ENCODE measurements around the gene SIRPD.
"Not testable (repeated sequence)": the region's sequence is repeated elsewhere in the genome, so short reads cannot be mapped to it uniquely, and the experiment has no call there.

Gene SIRPD

GRCh38 chr20:1557605-1558004 is at the start of gene SIRPD:
Gene SIRPD, minus strand, starts transcription at chr20:1557705. Its CDS starts 52 bp downstream, at chr20:1557653.
- no peak for DNase-seq

DNA sequence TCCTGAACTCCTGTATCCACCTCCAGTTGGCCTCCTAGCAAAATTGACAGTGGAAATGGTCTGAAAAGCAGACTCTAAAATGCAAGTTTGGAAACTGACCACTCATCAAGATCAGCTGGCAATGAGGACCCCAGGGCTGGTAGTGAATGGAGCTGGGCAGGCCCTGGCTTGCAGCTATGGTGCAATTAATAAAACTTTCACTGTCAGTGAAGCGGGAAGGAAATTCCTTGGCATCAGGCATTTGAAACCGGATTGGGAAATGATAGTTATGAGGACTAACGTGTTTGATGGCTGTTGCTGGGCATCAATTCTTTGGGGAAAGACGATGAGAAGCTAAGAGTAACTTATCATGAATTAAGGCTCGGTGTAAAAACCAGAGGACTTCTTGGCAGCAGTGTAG is 43.2 kb upstream of the SIRPD start:
- no peak for DNase-seq

DNA sequence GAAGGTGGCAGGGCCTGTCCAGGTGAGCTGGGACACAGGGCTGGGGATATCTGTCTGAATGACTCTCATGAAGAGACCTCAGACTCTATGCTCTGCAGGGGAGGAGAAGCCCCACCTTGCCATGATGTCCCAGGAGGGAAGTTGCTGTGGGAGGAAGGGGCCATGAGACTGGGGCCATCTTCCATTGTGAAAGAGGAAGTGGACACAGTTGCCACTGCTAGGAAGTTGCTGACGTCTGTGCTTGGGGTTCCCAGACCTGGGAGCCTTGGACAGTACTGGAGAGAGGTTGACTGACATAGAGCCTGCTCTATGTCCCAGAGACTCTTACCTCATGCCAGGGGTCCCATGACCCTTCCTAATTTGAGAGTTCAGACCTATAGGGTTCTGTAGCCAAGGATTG is 37.8 kb upstream of the SIRPD start:
- no peak for DNase-seq

DNA sequence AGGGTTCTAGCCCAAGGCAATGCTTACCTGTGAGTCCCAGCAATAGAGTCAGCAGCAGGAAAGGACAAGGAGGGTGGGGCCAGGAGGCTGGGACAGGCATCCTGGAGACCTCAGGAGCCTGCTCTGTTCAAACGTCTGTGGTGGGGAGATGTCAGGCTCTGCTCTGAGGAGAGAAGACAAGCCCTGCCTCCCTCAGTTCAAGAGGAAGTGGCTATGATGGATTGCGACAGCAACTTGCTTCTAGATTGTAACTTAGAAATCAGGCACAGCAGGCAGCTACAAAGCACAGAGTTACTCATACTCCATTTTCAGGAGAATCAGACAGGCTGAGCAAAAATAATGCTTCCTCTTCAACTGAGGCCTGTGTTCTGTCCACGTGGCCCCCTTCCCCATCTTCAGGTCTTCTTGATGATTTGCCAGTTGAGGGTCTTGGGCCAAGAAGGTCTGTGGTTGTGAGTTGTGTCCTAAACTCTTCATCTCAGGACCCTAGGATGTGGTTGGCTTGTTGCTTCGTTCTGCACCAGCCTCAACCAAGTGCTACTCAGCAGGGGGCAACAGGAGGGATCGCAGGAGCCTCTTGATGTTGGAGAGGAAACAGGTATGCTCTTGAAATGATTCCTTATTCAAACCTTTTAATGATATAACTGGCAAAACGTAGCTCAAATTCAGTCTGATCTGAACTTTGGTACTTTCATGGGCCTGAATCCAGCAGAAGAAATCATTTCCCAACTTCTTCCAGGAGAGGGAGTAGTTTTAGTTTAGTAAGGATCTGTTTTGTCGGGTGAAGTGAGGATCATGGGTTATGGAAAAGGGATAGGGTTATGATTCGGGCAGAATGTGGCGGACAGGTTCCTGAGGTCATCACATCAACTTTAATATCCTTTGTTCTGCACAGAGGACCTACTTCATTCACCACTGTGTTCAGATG is 31.3 kb upstream of the SIRPD start:
- DNase-seq: no peak

- DNase-seq: no peak
These were observed 30.5 kb upstream of the SIRPD start for GRCh38 chr20:1587781-1588532.

DNA sequence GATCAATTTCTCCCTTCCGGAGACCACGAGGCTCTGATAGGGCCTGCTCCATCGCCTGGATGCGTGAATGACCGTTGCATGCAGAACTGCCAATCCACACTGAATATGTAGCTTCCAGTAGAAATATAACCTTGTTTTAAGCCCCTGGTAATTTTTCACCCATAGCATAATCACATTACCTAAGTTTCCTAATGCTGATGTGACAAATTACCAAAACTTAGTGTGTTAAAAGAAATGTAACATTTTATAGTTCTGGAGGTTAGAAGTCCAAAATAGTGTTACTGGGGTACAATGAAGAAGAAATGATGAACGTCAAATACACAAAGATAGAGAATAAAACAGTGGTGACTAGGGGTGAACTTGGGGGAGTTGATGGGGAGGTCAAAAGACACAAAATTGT is 22.0 kb upstream of the SIRPD start:
- no peak for DNase-seq

DNA sequence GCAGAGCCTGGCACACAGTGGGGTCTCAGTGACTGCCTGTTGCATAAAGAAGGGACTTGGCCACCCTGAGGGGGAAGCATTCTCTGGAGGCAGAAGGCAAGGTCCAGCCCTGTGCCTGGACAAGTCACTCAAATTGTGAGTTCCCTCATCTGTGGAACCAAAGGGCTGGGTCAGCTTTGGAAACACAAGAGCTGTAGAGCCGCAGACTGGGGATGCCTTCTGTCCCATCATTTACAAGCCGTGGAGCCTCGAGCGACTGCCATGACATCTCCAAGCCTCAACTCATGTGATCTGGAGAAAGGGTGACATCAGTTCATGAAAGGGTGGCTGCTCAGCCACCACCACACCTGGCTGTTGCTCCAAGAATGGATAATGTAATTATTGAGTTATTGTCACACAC is 20.4 kb upstream of the SIRPD start:
- no peak for DNase-seq

- not testable (repeated sequence) for DNase-seq
These were observed 19.8 kb upstream of the SIRPD start for GRCh38 chr20:1577313-1577712.

DNA sequence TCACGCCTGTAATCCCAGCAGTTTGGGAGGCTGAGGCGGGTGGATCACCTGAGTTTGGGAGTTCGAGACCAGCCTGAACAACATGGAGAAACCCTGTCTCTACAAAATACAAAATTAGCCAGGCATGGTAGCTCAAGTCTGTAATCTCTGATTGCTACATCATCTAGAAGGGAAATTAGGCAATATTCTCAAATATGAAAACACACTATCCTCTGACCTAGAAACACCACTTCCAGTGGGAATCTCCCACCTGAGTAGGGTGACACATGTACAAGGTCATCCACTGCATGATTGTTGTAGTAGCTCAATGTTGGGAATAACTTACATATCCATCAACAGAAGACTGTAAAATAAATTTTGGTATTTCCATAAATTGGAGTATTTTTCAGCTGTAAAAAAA is 19.1 kb upstream of the SIRPD start:
- DNase-seq: no peak

GRCh38 chr20:1576003-1576402 is 18.5 kb upstream of the SIRPD start:
- not testable (repeated sequence) for DNase-seq

DNA sequence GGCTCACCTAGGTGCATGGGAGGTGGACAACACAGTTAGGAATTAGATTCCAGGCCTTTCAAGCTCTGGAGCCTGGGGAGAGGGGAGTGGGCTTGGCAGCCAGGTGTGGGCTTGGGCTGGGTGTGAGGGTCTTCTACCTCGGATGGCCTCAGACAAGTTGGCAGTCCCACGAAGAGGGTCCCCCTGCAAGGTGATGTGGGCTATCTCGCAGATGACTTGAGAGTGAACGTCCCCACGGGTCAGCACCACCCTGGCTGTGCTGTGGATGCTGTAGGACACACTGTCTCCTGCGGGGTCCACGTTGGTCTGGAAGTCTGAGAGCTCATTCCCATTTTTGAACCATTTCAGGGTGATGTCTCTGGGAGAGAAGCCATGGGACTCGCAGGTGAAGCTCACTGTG is 14.1 kb upstream of the SIRPD start:
- not testable (repeated sequence) for DNase-seq

DNA sequence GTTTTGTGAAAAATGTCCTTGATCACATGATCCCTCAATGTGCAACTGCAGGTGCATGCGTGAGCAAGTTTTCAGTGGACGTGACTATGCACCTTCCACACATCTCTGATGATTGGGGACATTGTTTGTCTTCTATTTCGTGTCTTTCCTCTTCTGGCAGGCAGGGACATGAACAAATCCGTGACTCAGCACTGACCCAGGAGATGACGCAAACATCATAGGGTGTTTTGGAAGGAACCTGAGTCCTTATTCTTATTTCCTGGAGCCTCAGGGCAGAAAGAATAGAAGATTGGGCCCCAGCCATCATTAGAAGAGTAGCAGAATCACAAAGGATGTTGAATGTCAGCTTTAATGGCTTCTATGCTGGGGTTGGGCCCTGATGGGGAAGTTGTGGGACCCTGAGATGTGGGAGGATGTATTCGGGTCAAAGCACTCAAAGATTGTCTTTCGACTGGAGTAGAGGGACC is 11.9 kb upstream of the SIRPD start:
- DNase-seq: no peak

GRCh38 chr20:1568163-1568490 is 10.6 kb upstream of the SIRPD start:
- no peak for DNase-seq

DNA sequence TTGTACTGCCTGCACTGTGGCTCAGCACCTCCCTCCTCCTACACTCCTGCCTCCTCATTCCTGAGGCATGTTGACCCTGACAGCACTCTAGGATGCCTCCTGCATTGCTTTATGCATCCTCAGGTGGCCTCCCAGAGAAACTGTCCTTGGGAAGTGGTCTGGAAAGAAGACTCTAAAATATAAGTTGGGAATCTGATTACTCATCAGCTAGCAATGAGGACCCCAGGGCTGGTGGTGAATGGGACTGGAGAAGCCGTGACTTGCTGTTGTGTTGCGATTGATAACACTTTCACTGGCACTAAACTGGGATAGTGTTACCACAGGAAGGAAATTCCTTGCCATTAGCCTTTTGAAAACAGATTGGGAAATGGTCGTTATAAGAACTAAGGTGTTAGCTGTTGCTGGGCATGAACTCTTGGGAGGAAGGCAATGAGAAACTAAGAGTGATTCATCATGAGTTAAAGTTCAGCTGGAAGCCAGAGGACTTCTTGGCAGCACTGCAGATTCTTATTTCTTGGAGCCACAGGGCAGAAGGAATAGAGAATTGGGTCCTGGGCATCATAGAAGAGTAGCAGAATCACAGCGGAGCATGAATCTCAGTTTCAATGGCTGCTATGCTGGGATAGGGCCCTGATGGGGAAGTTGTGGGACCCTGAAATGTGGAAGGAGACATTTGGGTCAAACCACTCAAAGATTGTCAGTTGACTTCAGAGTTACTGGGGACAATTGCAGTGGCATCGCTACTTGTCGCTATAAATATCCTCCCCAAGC is 10.1 kb upstream of the SIRPD start:
- no peak for DNase-seq

DNA sequence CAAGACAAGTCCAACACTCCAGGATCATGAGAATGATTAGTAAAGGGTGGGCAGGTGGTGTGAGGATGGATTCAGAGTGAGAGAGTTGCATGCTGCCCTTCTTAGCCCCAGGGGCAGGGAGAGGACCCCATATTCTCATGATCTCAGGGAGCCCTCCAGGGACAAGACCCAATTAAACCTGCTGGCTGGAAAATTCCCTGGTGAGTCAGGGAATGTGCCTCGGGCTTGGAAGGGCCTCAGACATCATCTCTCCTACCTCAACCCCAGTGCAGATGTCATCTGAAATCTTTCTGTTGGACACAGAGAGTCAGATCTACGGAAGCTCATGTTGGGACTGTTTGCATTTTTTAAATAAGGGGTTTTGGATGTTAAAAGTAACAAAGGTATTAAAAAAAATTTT is 9.2 kb upstream of the SIRPD start:
- no peak for DNase-seq

- no peak for DNase-seq
These were observed 8.0 kb upstream of the SIRPD start for GRCh38 chr20:1565461-1565860.

- DNase-seq: no peak
These were observed 6.1 kb upstream of the SIRPD start for GRCh38 chr20:1563598-1563997.

DNA sequence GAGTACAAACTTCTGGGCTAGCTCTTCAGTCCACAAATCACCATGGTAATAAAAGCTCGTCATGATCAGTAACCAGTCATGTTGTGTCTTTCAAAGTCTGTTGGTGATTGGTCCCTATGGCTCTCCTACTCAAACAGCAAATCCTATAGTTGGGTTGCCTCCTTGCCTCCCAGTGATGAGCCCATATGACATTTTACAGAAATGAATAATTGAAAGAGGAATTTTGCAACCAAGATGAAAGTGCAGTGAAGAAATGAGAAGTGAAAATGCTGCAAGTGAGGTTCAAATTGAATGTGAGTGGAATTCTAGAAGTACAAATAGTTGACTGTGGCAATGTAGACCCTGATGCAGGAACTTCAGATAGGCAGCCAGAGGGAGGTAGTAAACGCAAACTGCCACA is 5.1 kb upstream of the SIRPD start:
- no peak for DNase-seq

DNA sequence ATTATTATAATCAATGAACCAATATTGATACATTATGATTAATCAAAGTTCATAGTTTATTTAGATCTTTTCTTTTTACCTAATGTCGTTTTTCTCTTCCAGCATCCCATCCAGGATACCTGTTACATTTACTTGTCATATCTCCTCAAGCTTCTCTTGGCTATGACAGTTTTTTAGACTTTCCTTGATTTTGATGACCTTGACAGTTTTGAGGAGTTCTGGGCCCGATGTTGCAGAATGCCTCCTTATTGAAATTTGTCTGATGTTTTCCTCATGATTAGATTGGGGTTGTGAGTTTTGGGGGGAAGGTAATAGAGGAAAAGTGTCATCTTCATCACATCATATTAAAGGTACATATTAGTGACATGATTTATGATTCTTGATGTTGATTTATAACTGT is 3.8 kb upstream of the SIRPD start:
- DNase-seq: no peak

GRCh38 chr20:1555952-1556351 is 1.6 kb downstream of the SIRPD start:
- DNase-seq: no peak

GRCh38 chr20:1539816-1540419 is 17.6 kb downstream of the SIRPD start:
- DNase-seq: no peak

DNA sequence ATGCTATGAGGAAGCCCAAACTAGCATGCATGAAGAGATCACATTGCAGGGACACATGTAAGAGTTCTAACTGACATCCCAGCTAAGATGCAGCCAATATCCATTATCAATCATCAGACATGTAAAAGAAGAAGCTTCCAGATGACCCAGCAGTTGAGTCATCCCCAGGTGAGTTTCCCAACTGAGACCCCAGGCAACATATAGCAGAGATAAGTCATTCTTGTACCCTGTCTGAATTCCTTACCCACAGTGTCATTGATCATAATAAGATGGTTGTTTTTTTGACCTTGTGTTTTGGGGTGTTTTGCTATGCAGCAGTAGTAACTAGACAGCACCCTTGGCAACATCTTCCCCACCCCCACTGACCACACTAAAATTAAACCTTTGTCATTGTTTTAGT is 18.9 kb downstream of the SIRPD start:
- no peak for DNase-seq

GRCh38 chr20:1537731-1538058 is 19.8 kb downstream of the SIRPD start:
- DNase-seq: no peak
